GM23248 (cell line): Measurements from ENCODE around the gene IFT27. TPM values are rescaled to one million over a fixed set of nuclear protein-coding genes. Genes with fewer than 3 reads are reported as not detected.

Experiments
- DNase-seq: peaks from one replicate; pipeline ENCODE4 v3.0.0-alpha.2; 2015
- H2AFZ ChIP-seq: fragments of 200-600 bp; sonication (generic); 2 replicates; pipeline ENCODE4 v1.6.1; 2016; ENCODE audit warnings: antibody characterized with exemption
- H3F3A ChIP-seq: fragments of 200-600 bp; sonication (generic); 2 replicates; pipeline ENCODE4 v1.6.1; 2016; ENCODE audit warnings: mild to moderate bottlenecking, antibody characterized with exemption, mixed run types; ENCODE audit not compliant: insufficient read depth
- H3K27ac ChIP-seq: fragments of 200-600 bp; sonication (generic); 2 replicates; pipeline ENCODE4 v1.5.1; 2016; ENCODE audit warnings: mild to moderate bottlenecking
- H3K27me3 ChIP-seq: fragments of 200-600 bp; sonication (generic); replicated peaks from 2 replicates; pipeline ENCODE4 v1.6.1; 2016; ENCODE audit warnings: mild to moderate bottlenecking; ENCODE audit not compliant: insufficient read depth
- H3K36me3 ChIP-seq: fragments of 200-600 bp; sonication (generic); 2 replicates; pipeline ENCODE4 v1.6.1; 2016; ENCODE audit warnings: low read depth, mild to moderate bottlenecking
- H3K4me1 ChIP-seq: fragments of 200-600 bp; sonication (generic); 2 replicates; pipeline ENCODE4 v1.6.1; 2016; ENCODE audit warnings: mild to moderate bottlenecking; ENCODE audit not compliant: insufficient read depth
- H3K4me2 ChIP-seq: fragments of 200-600 bp; sonication (generic); one replicate; pipeline ENCODE4 v1.6.1; 2016; ENCODE audit warnings: mild to moderate bottlenecking; ENCODE audit not compliant: unreplicated experiment
- H3K4me3 ChIP-seq: fragments of 200-600 bp; sonication (generic); 2 replicates; pipeline ENCODE4 v1.5.1; 2016; ENCODE audit warnings: mild to moderate bottlenecking
- H3K79me2 ChIP-seq: fragments of 200-600 bp; sonication (generic); 2 replicates; pipeline ENCODE4 v1.6.1; 2016; ENCODE audit warnings: mild to moderate bottlenecking; ENCODE audit not compliant: insufficient read depth
- H3K9ac ChIP-seq: fragments of 200-600 bp; sonication (generic); 2 replicates; pipeline ENCODE4 v1.6.1; 2016; ENCODE audit warnings: mild to moderate bottlenecking
- H3K9me2 ChIP-seq: fragments of 200-600 bp; sonication (generic); 2 replicates; pipeline ENCODE4 v1.6.1; 2016; ENCODE audit warnings: mixed run types, mild to moderate bottlenecking, moderate library complexity; ENCODE audit not compliant: insufficient read depth
- H3K9me3 ChIP-seq: fragments of 200-600 bp; sonication (generic); one replicate; pipeline ENCODE4 v1.6.1; 2017; ENCODE audit warnings: low read depth
- H4K20me1 ChIP-seq: fragments of 200-600 bp; sonication (generic); 2 replicates; pipeline ENCODE4 v1.6.0; 2016; ENCODE audit not compliant: insufficient read depth
- EZH2 ChIP-seq: fragments of 200-600 bp; sonication (generic); IDR thresholded peaks from 2 replicates; pipeline ENCODE4 v1.6.1; 2018; ENCODE audit warnings: antibody characterized with exemption, mild to moderate bottlenecking; ENCODE audit not compliant: insufficient read depth, poor library complexity, severe bottlenecking
- EZH2phosphoT487 ChIP-seq: fragments of 200-600 bp; sonication (generic); IDR thresholded peaks from 2 replicates; pipeline ENCODE4 v1.6.1; 2018; ENCODE audit warnings: antibody characterized with exemption, moderate library complexity, mild to moderate bottlenecking, low read depth; ENCODE audit not compliant: insufficient read depth
- WGBS, 2 experiments: methylation state at CpG; one replicate each; pipeline ENCODE4 v1.1.6; 2015 to 2017; ENCODE audit warnings: low lambda C conversion rate in 2 of 2, low coverage in 1 of 2; ENCODE audit errors: missing lambda C conversion rate in 2 of 2; 5-methylcytosine and 5-hydroxymethylcytosine counted together
- in situ Hi-C: fragments of 300-500 bp; cut with MboI; formaldehyde crosslinking; loops from 2 replicates; pipeline ENCODE4 v1.15.0; 2020
- polyA plus RNA-seq: library from polyadenylated mRNA; unstranded; fragments of >200 nt; fragmentation: Nextera tagmentation; extraction: Ambion mirVana; gene quantifications from 2 replicates; pipeline ENCODE4 v1.2.1, GENCODE V29; 2016
- total RNA-seq: library from RNA; depleted of rRNA; stranded (reverse); fragments of >200 nt; shearing (Covaris generic); gene quantifications from 2 replicates; pipeline ENCODE4 v1.2.3, GENCODE V29; 2014; rRNA removed

IFT27 gene
- total and polyA plus RNA-seq, 2 experiments from 2014 or later: 10.1 to 28.8 TPM

DNA sequence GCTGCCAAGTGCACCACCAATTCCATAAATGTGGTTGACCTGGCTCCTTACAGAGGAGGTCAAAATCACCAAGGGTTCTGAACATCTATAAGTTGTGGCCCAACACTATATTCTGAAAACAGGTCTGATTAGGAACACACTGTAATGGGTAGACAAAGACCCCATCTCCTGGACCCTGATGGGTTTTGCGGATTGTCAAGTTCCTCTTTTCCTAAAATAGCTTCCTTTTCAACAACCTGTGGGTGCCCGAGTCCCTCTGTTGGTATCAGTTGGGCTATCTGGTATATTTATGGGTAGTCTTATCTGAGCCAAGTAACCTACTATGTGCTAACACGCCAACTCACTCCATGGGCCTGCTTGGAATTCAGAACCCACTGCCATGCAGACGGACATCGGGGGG lies 62.5 kb downstream of the IFT27 start:
- H3K4me3 ChIP-seq: no peak overlapping the region
- no peaks in the 10 kb centered on the region for H3K36me3 ChIP-seq
- H3K9me3 ChIP-seq: no peaks in the 10 kb centered on the region
- H3K27ac ChIP-seq: no peak overlapping the region
- in situ Hi-C loops: no loop called here
- no peaks in the 10 kb centered on the region for H3F3A ChIP-seq
- no peak overlapping the region for H3K9ac ChIP-seq
- H3K79me2 ChIP-seq: no peaks in the 10 kb centered on the region
- DNase-seq: no peak
- H3K27me3 ChIP-seq: peaks cover 62% of the 10 kb centered on the region
- no peaks in the 10 kb centered on the region for H3K4me1 ChIP-seq
- H3K4me2 ChIP-seq: no peak overlapping the region
- TF ChIP-seq EZH2 (no peak), EZH2phosphoT487 (no peak)
- H3K9me2 ChIP-seq: no peaks in the 10 kb centered on the region
- WGBS, 2 experiments: 56 to 61% methylated on average over 5 of the region's 5 CpGs
- no peaks in the 10 kb centered on the region for H4K20me1 ChIP-seq
- H2AFZ ChIP-seq: no peak overlapping the region

Other genes with a start within 250 kb of the IFT27 start
- gene EIF3D, start 247.0 kb downstream of the IFT27 start, total RNA-seq: 310 and 377 TPM in 2 replicates
- 122 and 129 TPM in 2 replicates for gene EIF3D, start 247.0 kb downstream of the IFT27 start, polyA plus RNA-seq
- not detected in 2 replicates for gene CACNG2, start 72.4 kb downstream of the IFT27 start, total RNA-seq
- not detected in 2 replicates for gene CACNG2, start 72.4 kb downstream of the IFT27 start, polyA plus RNA-seq
- gene PVALB, start 40.9 kb upstream of the IFT27 start, total RNA-seq: not detected in 2 replicates
- not detected in 2 replicates for gene PVALB, start 40.9 kb upstream of the IFT27 start, polyA plus RNA-seq
- gene NCF4, start 84.9 kb upstream of the IFT27 start, total RNA-seq: not detected in 2 replicates
- gene NCF4, start 84.9 kb upstream of the IFT27 start, polyA plus RNA-seq: 0.18 TPM in 1 of 2 replicates, not detected in the other
- 4.1 and 4.4 TPM in 2 replicates for gene CSF2RB, start 137.5 kb upstream of the IFT27 start, total RNA-seq
- gene CSF2RB, start 137.5 kb upstream of the IFT27 start, polyA plus RNA-seq: 2.3 and 2.6 TPM in 2 replicates
- 44.5 and 46.7 TPM in 2 replicates for gene TST, start 243.3 kb upstream of the IFT27 start, total RNA-seq
- 16.9 and 17.2 TPM in 2 replicates for gene TST, start 243.3 kb upstream of the IFT27 start, polyA plus RNA-seq
- gene MPST, start 243.6 kb upstream of the IFT27 start, total RNA-seq: 68.2 and 72.0 TPM in 2 replicates
- gene MPST, start 243.6 kb upstream of the IFT27 start, polyA plus RNA-seq: 48.5 and 50.1 TPM in 2 replicates